Lower leg skin (tissue), 4 donors: ENCODE results near the gene BFSP2. TPM values are rescaled to one million over a fixed set of nuclear protein-coding genes. Genes with fewer than 3 reads are reported as not detected.

Experiments
- DNase-seq, 2 donors: peaks; one replicate each; pipeline ENCODE4 v3.0.0-alpha.2; 2019; ENCODE audit warnings: low spot score in 2 of 2
- H3K4me3 ChIP-seq: fragments of 200-600 bp; sonication (generic); 2 replicates; pipeline ENCODE4 v1.5.1; 2017; ENCODE audit warnings: mild to moderate bottlenecking, low read depth; ENCODE audit not compliant: poor library complexity, severe bottlenecking
- CTCF ChIP-seq, 3 donors: fragments of 450-650 bp; IDR thresholded peaks; one replicate each; pipeline ENCODE4 v1.5.1; 2016; ENCODE audit warnings: antibody characterized with exemption in 3 of 3, mild to moderate bottlenecking in 3 of 3, moderate library complexity in 2 of 3
- POLR2A ChIP-seq, 2 donors: fragments of 450-650 bp; IDR thresholded peaks; one replicate each; pipeline ENCODE4 v1.6.1; 2016 to 2017; ENCODE audit warnings: antibody characterized with exemption in 2 of 2, mild to moderate bottlenecking in 1 of 2, moderate library complexity in 1 of 2
- WGBS, 2 donors: methylation state at CpG; one replicate each; pipeline ENCODE4 v1.1.5; 2018; 5-methylcytosine and 5-hydroxymethylcytosine counted together
- intact Hi-C: fragments of 100-400 bp; cut with DNase I; formaldehyde crosslinking; loops from one replicate; pipeline ENCODE4 v1.15.0; 2023; ENCODE audit warnings: low total_unique reads
- total RNA-seq, 4 donors: library from RNA; depleted of rRNA; stranded (reverse); fragments of >200 nt; gene quantifications; one replicate each; pipeline ENCODE4 v1.1.0, GENCODE V29; 2016

Gene BFSP2
- total RNA-seq, 4 donors from 2014 or later: not detected

GRCh38 chr3:133379926-133380325 lies 19.9 kb upstream of the BFSP2 start:
- DNase-seq: no peak
- TF ChIP-seq POLR2A (IDR thresholded peaks at IDR 0.05) (no peak), CTCF (IDR thresholded peaks at IDR 0.05) (no peak)
- intact Hi-C loops: loop anchor here (5.0 to 10.0 kb wide), 2 partner anchors 335 to 838 kb away; no protein-coding TSS in a partner anchor
- 96% methylated on average over 16 to 18 of the region's 19 CpGs for WGBS, 2 donors
- H3K4me3 ChIP-seq: no peak overlapping the region

GRCh38 chr3:133380481-133381225 lies 19.2 kb upstream of the BFSP2 start:
- H3K4me3 ChIP-seq: no peak overlapping the region
- 92 to 95% methylated on average over 13 of the region's 16 CpGs for WGBS, 2 donors
- intact Hi-C loops: loop anchor here (10.0 kb wide), 1 partner anchor 336 kb away; no protein-coding TSS in a partner anchor
- TF ChIP-seq POLR2A (IDR thresholded peaks at IDR 0.05) (no peak), CTCF (IDR thresholded peaks at IDR 0.05) (no peak)
- peak in 1 of 2 donors; percentile 77 for DNase-seq

GRCh38 chr3:133381346-133382109 lies 18.3 kb upstream of the BFSP2 start:
- 71 to 78% methylated on average over 4 of the region's 4 CpGs for WGBS, 2 donors
- TF ChIP-seq POLR2A (IDR thresholded peaks at IDR 0.05): no peak
- TF ChIP-seq CTCF (IDR thresholded peaks at IDR 0.05): no peak
- DNase-seq: peak in 1 of 2 donors; percentile 50
- no peak overlapping the region for H3K4me3 ChIP-seq
- intact Hi-C loops: loop anchor here (10.0 kb wide), 1 partner anchor 337 kb away; no protein-coding TSS in a partner anchor

- TF ChIP-seq POLR2A (IDR thresholded peaks at IDR 0.05) (no peak), CTCF (IDR thresholded peaks at IDR 0.05) (no peak)
- intact Hi-C loops: loop anchor here (10.0 kb wide), 1 partner anchor 338 kb away; no protein-coding TSS in a partner anchor
- H3K4me3 ChIP-seq: no peak overlapping the region
- no peak for DNase-seq
- WGBS, 2 donors: 79 to 91% methylated on average over 3 of the region's 3 CpGs
Measured at GRCh38 chr3:133383175-133383574, 16.7 kb upstream of the BFSP2 start.

GRCh38 chr3:133383741-133384140 lies 16.1 kb upstream of the BFSP2 start:
- peak in 1 of 2 donors; percentile 67 for DNase-seq
- no peak overlapping the region for H3K4me3 ChIP-seq
- WGBS, 2 donors: 89% methylated on average over 5 of the region's 5 CpGs
- TF ChIP-seq CTCF (IDR thresholded peaks at IDR 0.05): no peak
- no peak for TF ChIP-seq POLR2A (IDR thresholded peaks at IDR 0.05)
- intact Hi-C loops: loop anchor here (10.0 kb wide), 1 partner anchor 339 kb away; no protein-coding TSS in a partner anchor
